Stimulated activated CD8-positive, alpha-beta memory T cell treated with anti-CD3 and anti-CD28 coated beads, Interleukin-7, amount 100 ng/mL, for 48 hours (primary cell): ENCODE measurements around the gene ATG9A.
"Not testable (repeated sequence)": the region's sequence is repeated elsewhere in the genome, so short reads cannot be mapped to it uniquely, and the experiment has no call there.

Experiments
- DNase-seq, 2 donors: peaks; one replicate each; pipeline ENCODE4 v3.0.0-alpha.2; 2020; ENCODE audit warnings: low read depth in 1 of 2; ENCODE audit errors: extremely low read depth in 1 of 2

Gene ATG9A

GRCh38 chr2:219229305-219230058, at the start of gene ATG9A, which contains the start of gene ANKZF1:
TSS of gene ATG9A (minus strand) at chr2:219229636. CDS start at chr2:219228024, 1,612 bp downstream.
TSS of gene ANKZF1 (plus strand) at chr2:219229806. CDS start at chr2:219230258, 452 bp downstream.
- peak; percentile 97 to 99 for DNase-seq

GRCh38 chr2:219278655-219279150, 49.3 kb upstream of the ATG9A start:
- DNase-seq = no peak

- DNase-seq = peak; percentile 44 to 54
Measured at GRCh38 chr2:219277703-219278654, 48.5 kb upstream of the ATG9A start.

GRCh38 chr2:219274361-219274921, 45.0 kb upstream of the ATG9A start:
- no peak for DNase-seq

GRCh38 chr2:219273937-219274336, 44.5 kb upstream of the ATG9A start:
- DNase-seq = no peak

- no peak for DNase-seq
Measured at GRCh38 chr2:219272995-219273394, 43.6 kb upstream of the ATG9A start.

- DNase-seq = no peak
Measured at GRCh38 chr2:219272356-219272755, 42.9 kb upstream of the ATG9A start.

- DNase-seq = no peak
Measured at GRCh38 chr2:219271021-219271420, 41.6 kb upstream of the ATG9A start.

GRCh38 chr2:219270055-219270372, 40.6 kb upstream of the ATG9A start:
- no peak for DNase-seq

GRCh38 chr2:219269362-219270054, 40.1 kb upstream of the ATG9A start:
- DNase-seq = no peak

GRCh38 chr2:219268294-219268693, 38.9 kb upstream of the ATG9A start:
- DNase-seq = no peak

GRCh38 chr2:219266886-219267285, 37.5 kb upstream of the ATG9A start:
- no peak for DNase-seq

GRCh38 chr2:219266232-219266631, 36.8 kb upstream of the ATG9A start:
- no peak for DNase-seq

GRCh38 chr2:219261024-219261855, 31.8 kb upstream of the ATG9A start:
- no peak for DNase-seq

- not testable (repeated sequence) for DNase-seq
Measured at GRCh38 chr2:219258942-219259341, 29.5 kb upstream of the ATG9A start.

- no peak for DNase-seq
Measured at GRCh38 chr2:219254590-219255201, 25.3 kb upstream of the ATG9A start.

GRCh38 chr2:219253753-219254589, 24.5 kb upstream of the ATG9A start, which contains the start of gene TUBA4A:
TSS of gene TUBA4A (minus strand) at chr2:219253918. CDS start at chr2:219253858, 60 bp downstream.
- DNase-seq = peak; percentile 79
